Upper lobe of right lung (tissue), 1 donor: ENCODE results near the gene TRAF3. TPM values are rescaled to one million over a fixed set of nuclear protein-coding genes. Genes with fewer than 3 reads are reported as not detected.

Source experiments
- ATAC-seq: fragments of 200-7000 bp; cut with Tn5 transposase; one replicate; pipeline ENCODE4 v1.9.1; 2020; ENCODE audit warnings: mild to moderate bottlenecking, moderate library complexity
- DNase-seq: peaks from one replicate; pipeline ENCODE4 v3.0.0-alpha.2; 2020
- H3K27ac ChIP-seq: fragments of 200-600 bp; one replicate; pipeline ENCODE4 v1.8.0; 2022
- H3K27me3 ChIP-seq: fragments of 200-600 bp; one replicate; pipeline ENCODE4 v1.8.0; 2022; ENCODE audit warnings: mild to moderate bottlenecking
- H3K36me3 ChIP-seq: fragments of 200-600 bp; one replicate; pipeline ENCODE4 v1.8.0; 2022
- H3K4me1 ChIP-seq: fragments of 200-600 bp; one replicate; pipeline ENCODE4 v1.8.0; 2022
- H3K4me3 ChIP-seq: fragments of 200-600 bp; one replicate; pipeline ENCODE4 v1.8.0; 2022; ENCODE audit warnings: mild to moderate bottlenecking
- H3K9me3 ChIP-seq: fragments of 200-600 bp; one replicate; pipeline ENCODE4 v1.8.0; 2022
- CTCF ChIP-seq: fragments of 200-600 bp; IDR thresholded peaks from one replicate; pipeline ENCODE4 v1.8.0; 2022; ENCODE audit warnings: antibody characterized with exemption
- intact Hi-C: fragments of 100-400 bp; cut with DNase I; formaldehyde crosslinking; loops from one replicate; pipeline ENCODE4 v1.11.0; 2022
- long read RNA-seq: library from polyadenylated mRNA; unstranded; transcript quantifications from one replicate; pipeline ENCODE4 v2.0.0, GENCODE V29; 2021
- total RNA-seq: library from RNA; stranded (reverse); fragmentation: NEBNext Ultra II Directional; extraction: Animal tissue kit (Norgen Biotek cat#: 25700); gene quantifications from one replicate; pipeline ENCODE4 v1.2.1, GENCODE V29; 2021
- donor health status: DM: no; HTN: yes; CAD: no; lungs with severe emphysema.

TRAF3 gene
- 22.3 TPM for total RNA-seq
- long read RNA-seq, transcript TRAF3-203 (12 exons, 2,459 nt) = major isoform, 11 of 26 reads
- long read RNA-seq, partial matches to known transcripts = 1 of 26 reads
- long read RNA-seq, other reads (novel, unspliced or antisense) = 14 of 26 reads

GRCh38 chr14:102776761-102777710 is at the start of gene TRAF3:
TRAF3 (plus strand) TSS chr14:102777449; CDS start chr14:102870202, 92,753 bp downstream.
- DNase-seq (peak; percentile 88), ATAC-seq (peak; percentile 74)
- Histone ChIP-seq H3K27me3 (no peaks in the 10 kb centered on the region), H3K4me1 (peaks cover 29% of the 10 kb centered on the region), H3K36me3 (no peaks in the 10 kb centered on the region), H3K4me3 (peak within 1 kb of the TSS; percentile 65), H3K27ac (peak within 1 kb of the TSS; percentile 74), H3K9me3 (no peaks in the 10 kb centered on the region)
- no peak for TF ChIP-seq CTCF
- intact Hi-C loops = no loop called here

GRCh38 chr14:102728501-102728900 is 48.7 kb upstream of the TRAF3 start:
- Histone ChIP-seq H3K36me3 (peaks cover 61% of the 10 kb centered on the region), H3K4me1 (no peaks in the 10 kb centered on the region), H3K27me3 (no peaks in the 10 kb centered on the region), H3K27ac (no peak overlapping the region), H3K9me3 (no peaks in the 10 kb centered on the region), H3K4me3 (no peak overlapping the region)
- TF ChIP-seq CTCF = no peak
- no peak for DNase-seq
- no peak for ATAC-seq
- intact Hi-C loops = no loop called here

- H3K9me3 ChIP-seq = no peaks in the 10 kb centered on the region
- intact Hi-C loops = no loop called here
- H3K36me3 ChIP-seq = peaks cover 53% of the 10 kb centered on the region
- no peak for TF ChIP-seq CTCF
- no peak overlapping the region for H3K27ac ChIP-seq
- peak; percentile 28 for ATAC-seq
- no peaks in the 10 kb centered on the region for H3K4me1 ChIP-seq
- H3K4me3 ChIP-seq = no peak overlapping the region
- no peaks in the 10 kb centered on the region for H3K27me3 ChIP-seq
- no peak for DNase-seq
Measured at GRCh38 chr14:102729268-102729667, 48.0 kb upstream of the TRAF3 start.

- H3K9me3 ChIP-seq = no peaks in the 10 kb centered on the region
- no peak for TF ChIP-seq CTCF
- intact Hi-C loops = no loop called here
- H3K36me3 ChIP-seq = peaks cover 48% of the 10 kb centered on the region
- H3K4me3 ChIP-seq = no peak overlapping the region
- ATAC-seq = no peak
- H3K4me1 ChIP-seq = no peaks in the 10 kb centered on the region
- H3K27me3 ChIP-seq = no peaks in the 10 kb centered on the region
- DNase-seq = no peak
- H3K27ac ChIP-seq = no peak overlapping the region
Measured at GRCh38 chr14:102729825-102730224, 47.4 kb upstream of the TRAF3 start.

- intact Hi-C loops = no loop called here
- H3K27ac ChIP-seq = no peak overlapping the region
- H3K4me1 ChIP-seq = no peaks in the 10 kb centered on the region
- H3K4me3 ChIP-seq = no peak overlapping the region
- H3K9me3 ChIP-seq = no peaks in the 10 kb centered on the region
- DNase-seq (peak; percentile 54), ATAC-seq (peak; percentile 11)
- no peak for TF ChIP-seq CTCF
- H3K27me3 ChIP-seq = no peaks in the 10 kb centered on the region
- H3K36me3 ChIP-seq = peaks cover 35% of the 10 kb centered on the region
Measured at GRCh38 chr14:102731101-102731870, 46.0 kb upstream of the TRAF3 start.
